Natural killer cell (primary cell): ENCODE data around the gene HOXA10. TPM values are rescaled to one million over a fixed set of nuclear protein-coding genes. Genes with fewer than 3 reads are reported as not detected.

Experiments used
- ATAC-seq, 3 donors: fragments of 150-1000 bp in 2 of 3; fragments of 200-7000 bp in 1 of 3; cut with Tn5 transposase; 1 replicate in 1 of 3; 2 replicates in 2 of 3; pipeline ENCODE4 v1.10.0; 2021; ENCODE audit warnings: mild to moderate bottlenecking in 2 of 3, moderate library complexity in 2 of 3
- DNase-seq, 2 donors: peaks; one replicate each; pipeline versions ENCODE4 v3.0.0 to v3.0.0-alpha.2; 2013 to 2021; ENCODE audit warnings: mixed read lengths in 1 of 2
- H3K27ac ChIP-seq: one replicate; pipeline ENCODE4 v1.5.1; 2013; ENCODE audit warnings: mild to moderate bottlenecking, low read length
- H3K27me3 ChIP-seq: one replicate; pipeline ENCODE4 v1.6.1; 2013; ENCODE audit warnings: low read length; ENCODE audit not compliant: control insufficient read depth, insufficient read depth
- H3K36me3 ChIP-seq: one replicate; pipeline ENCODE4 v1.6.1; 2013; ENCODE audit warnings: low read length; ENCODE audit not compliant: control insufficient read depth, insufficient read depth
- H3K4me1 ChIP-seq: one replicate; pipeline ENCODE4 v1.6.1; 2013; ENCODE audit warnings: low read length; ENCODE audit not compliant: control insufficient read depth, insufficient read depth
- H3K4me3 ChIP-seq: one replicate; pipeline ENCODE4 v1.5.1; 2013; ENCODE audit warnings: low read length
- H3K9me3 ChIP-seq: one replicate; pipeline ENCODE4 v1.6.1; 2013; ENCODE audit warnings: low read length; ENCODE audit not compliant: control insufficient read depth, insufficient read depth
- H3K27ac Mint-ChIP-seq, 2 donors: one replicate each; pipeline ENCODE4 v1.8.0; 2022; ENCODE audit warnings: mild to moderate bottlenecking in 2 of 2, mixed read lengths in 2 of 2, moderate library complexity in 1 of 2
- H3K27me3 Mint-ChIP-seq, 2 donors: one replicate each; pipeline ENCODE4 v1.8.0; 2022; ENCODE audit warnings: low read depth in 2 of 2, mixed read lengths in 2 of 2
- H3K36me3 Mint-ChIP-seq: one replicate; pipeline ENCODE4 v1.8.0; 2022; ENCODE audit warnings: mixed read lengths
- H3K4me1 Mint-ChIP-seq, 2 donors: one replicate each; pipeline ENCODE4 v1.8.0; 2022; ENCODE audit warnings: mixed read lengths in 2 of 2
- H3K4me3 Mint-ChIP-seq: one replicate; pipeline ENCODE4 v1.8.0; 2022; ENCODE audit warnings: mild to moderate bottlenecking, moderate library complexity, mixed read lengths
- H3K9me3 Mint-ChIP-seq, 2 donors: one replicate each; pipeline ENCODE4 v1.8.0; 2022; ENCODE audit warnings: mixed read lengths in 2 of 2
- CTCF ChIP-seq: fragments of 200-600 bp; IDR thresholded peaks from one replicate; pipeline ENCODE4 v1.8.0; 2022; ENCODE audit warnings: antibody characterized with exemption
- WGBS: methylation state at CpG from one replicate; pipeline ENCODE4 v1.1.7; 2013; ENCODE audit warnings: missing lambda C conversion rate; ENCODE audit not compliant: insufficient coverage; 5-methylcytosine and 5-hydroxymethylcytosine counted together
- intact Hi-C: fragments of 100-400 bp; cut with micrococcal nuclease; formaldehyde crosslinking; loops from one replicate; pipeline ENCODE4 v1.14.2; 2022
- total RNA-seq, 4 donors: library from RNA; stranded (reverse); fragments of 120-200 nt in 1 of 4; gene quantifications; one replicate each; pipeline versions ENCODE4 v1.2.3 to v1.2.4, GENCODE V29; 2013 to 2022

Gene HOXA10
- total RNA-seq, 3 donors from 2014 or later (not counting 1 experiment from before 2014, with no cell fraction given): 0.82 to 3.3 (median 2.2) TPM

- peaks cover 11 to 28% of the 10 kb centered on the region in 2 donors for H3K27me3 Mint-ChIP-seq
- H3K4me1 Mint-ChIP-seq: no peaks in the 10 kb centered on the region
- no peak overlapping the region for H3K4me3 ChIP-seq
- H3K27ac ChIP-seq: no peak overlapping the region
- DNase-seq (no peak), ATAC-seq (no peak)
- no peaks in the 10 kb centered on the region for H3K4me1 ChIP-seq
- H3K27ac Mint-ChIP-seq: no peak overlapping the region
- 97% methylated on average over 18 of the region's 26 CpGs for WGBS
- H3K9me3 ChIP-seq: no peaks in the 10 kb centered on the region
- intact Hi-C loops: no loop called here
- H3K36me3 ChIP-seq: no peaks in the 10 kb centered on the region
- no peaks in the 10 kb centered on the region for H3K9me3 Mint-ChIP-seq
- no peak for TF ChIP-seq CTCF
- no peaks in the 10 kb centered on the region for H3K27me3 ChIP-seq
- no peak overlapping the region for H3K4me3 Mint-ChIP-seq
- H3K36me3 Mint-ChIP-seq: no peaks in the 10 kb centered on the region
These were observed 50.6 kb downstream of the HOXA10 start for GRCh38 chr7:27123477-27124053.

GRCh38 chr7:27123007-27123476 lies 51.1 kb downstream of the HOXA10 start:
- H3K4me1 ChIP-seq: no peaks in the 10 kb centered on the region
- Mint-ChIP-seq H3K27me3 (peaks cover 11 to 28% of the 10 kb centered on the region in 2 donors), H3K9me3 (no peaks in the 10 kb centered on the region), H3K36me3 (no peaks in the 10 kb centered on the region), H3K4me1 (no peaks in the 10 kb centered on the region), H3K4me3 (no peak overlapping the region), H3K27ac (no peak overlapping the region)
- no peaks in the 10 kb centered on the region for H3K36me3 ChIP-seq
- intact Hi-C loops: no loop called here
- H3K27ac ChIP-seq: no peak overlapping the region
- no peaks in the 10 kb centered on the region for H3K9me3 ChIP-seq
- TF ChIP-seq CTCF: no peak
- 89% methylated on average over 13 of the region's 14 CpGs for WGBS
- H3K4me3 ChIP-seq: no peak overlapping the region
- ATAC-seq (no peak), DNase-seq (no peak)
- H3K27me3 ChIP-seq: no peaks in the 10 kb centered on the region

- no peaks in the 10 kb centered on the region for H3K9me3 Mint-ChIP-seq
- Histone ChIP-seq H3K9me3 (no peaks in the 10 kb centered on the region), H3K36me3 (no peaks in the 10 kb centered on the region), H3K4me1 (no peaks in the 10 kb centered on the region), H3K27me3 (no peaks in the 10 kb centered on the region), H3K27ac (no peak overlapping the region), H3K4me3 (no peak overlapping the region)
- WGBS: 94% methylated on average over 30 of the region's 42 CpGs
- DNase-seq (no peak), ATAC-seq (no peak)
- no peak overlapping the region for H3K27ac Mint-ChIP-seq
- H3K27me3 Mint-ChIP-seq: peaks cover 11 to 23% of the 10 kb centered on the region in 2 donors
- intact Hi-C loops: no loop called here
- H3K4me3 Mint-ChIP-seq: no peak overlapping the region
- no peaks in the 10 kb centered on the region for H3K4me1 Mint-ChIP-seq
- no peaks in the 10 kb centered on the region for H3K36me3 Mint-ChIP-seq
- no peak for TF ChIP-seq CTCF
These were observed 51.8 kb downstream of the HOXA10 start for GRCh38 chr7:27122077-27122910.
